HEK293 (cell line): ENCODE data around the gene ABCC2.

Source experiments
- CTCF ChIA-PET: fragments of 350-600 bp; formaldehyde crosslinking; extraction: SDS; loops from one replicate; lab custom pipeline; 2021; ENCODE audit warnings: antibody characterized with exemption; lab: Yijun Ruan, JAX
- POLR2A ChIA-PET: fragments of 300-600 bp; formaldehyde crosslinking; extraction: SDS; loops from one replicate; lab custom pipeline; 2020; ENCODE audit warnings: antibody characterized with exemption, inconsistent platforms; lab: Yijun Ruan, JAX
- H3K27ac ChIP-seq: fragments of 200-500 bp; sonication (Bioruptor generic); 2 replicates; pipeline ENCODE4 v1.5.1; 2014; ENCODE audit warnings: low read depth, low read length, control low read depth, inconsistent platforms; ENCODE audit errors: extremely low read depth
- H3K36me3 ChIP-seq, 2 experiments: fragments of 200-500 bp in 1 of 2; sonication (Bioruptor generic) in 1 of 2; 1 replicate in 1 of 2; 2 replicates in 1 of 2; pipeline ENCODE4 v1.5.1; 2014 to 2017; ENCODE audit warnings: inconsistent platforms in 2 of 2, low read length in 2 of 2; ENCODE audit not compliant: control insufficient read depth in 2 of 2, insufficient read depth in 1 of 2
- H3K4me1 ChIP-seq: fragments of 200-500 bp; sonication (Bioruptor generic); 2 replicates; pipeline ENCODE4 v1.5.1; 2014; ENCODE audit warnings: mild to moderate bottlenecking, low read length, inconsistent platforms; ENCODE audit not compliant: control insufficient read depth, insufficient read depth
- H3K4me3 ChIP-seq: 2 replicates; pipeline ENCODE4 v1.5.1; 2011; ENCODE audit warnings: low read depth, mild to moderate bottlenecking, control low read depth, low read length, moderate library complexity
- H3K9me3 ChIP-seq: fragments of 200-500 bp; sonication (Bioruptor generic); 2 replicates; pipeline ENCODE4 v1.5.1; 2014; ENCODE audit warnings: low read depth, low read length, inconsistent platforms; ENCODE audit not compliant: control insufficient read depth, insufficient read depth
- KLF1 ChIP-seq: fragments of 450-650 bp; formaldehyde crosslinking; IDR thresholded peaks from 2 replicates; pipeline ENCODE4 v1.5.1; 2016; ENCODE audit warnings: missing biosample characterization, missing genetic modification characterization
- MEIS1 ChIP-seq: sonication (generic); formaldehyde crosslinking; IDR thresholded peaks from 2 replicates; pipeline ENCODE4 v1.8.1; 2022; ENCODE audit warnings: missing genetic modification reagents, mild to moderate bottlenecking, borderline replicate concordance
- PRDM2 ChIP-seq: fragments of 450-650 bp; formaldehyde crosslinking; IDR thresholded peaks from 2 replicates; pipeline ENCODE4 v1.5.1; 2016; ENCODE audit warnings: missing biosample characterization, missing genetic modification characterization, borderline replicate concordance
- SALL2 ChIP-seq: fragments of 450-650 bp; formaldehyde crosslinking; IDR thresholded peaks from 2 replicates; pipeline ENCODE4 v1.5.0; 2017; ENCODE audit warnings: missing biosample characterization, mild to moderate bottlenecking, missing genetic modification characterization, borderline replicate concordance
- WT1 ChIP-seq: fragments of 450-650 bp; formaldehyde crosslinking; IDR thresholded peaks from 2 replicates; pipeline ENCODE4 v1.5.1; 2016; ENCODE audit warnings: missing biosample characterization, missing genetic modification characterization
- ZBTB8A ChIP-seq: fragments of 450-650 bp; formaldehyde crosslinking; IDR thresholded peaks from 2 replicates; pipeline ENCODE4 v1.5.1; 2016; ENCODE audit warnings: missing biosample characterization, missing genetic modification characterization
- ZNF223 ChIP-seq: fragments of 450-650 bp; formaldehyde crosslinking; IDR thresholded peaks from 2 replicates; pipeline ENCODE4 v1.5.1; 2016; ENCODE audit warnings: missing biosample characterization, missing genetic modification characterization
- ZNF280C ChIP-seq: fragments of 450-650 bp; formaldehyde crosslinking; IDR thresholded peaks from 2 replicates; pipeline ENCODE4 v1.5.1; 2016; ENCODE audit warnings: missing biosample characterization, missing genetic modification characterization
- ZNF350 ChIP-seq: fragments of 450-650 bp; formaldehyde crosslinking; IDR thresholded peaks from 2 replicates; pipeline ENCODE4 v1.5.0; 2017; ENCODE audit warnings: missing biosample characterization, mild to moderate bottlenecking, missing genetic modification characterization
- ZNF354C ChIP-seq: fragments of 450-650 bp; formaldehyde crosslinking; IDR thresholded peaks from 2 replicates; pipeline ENCODE4 v1.5.1; 2016; ENCODE audit warnings: missing biosample characterization, missing genetic modification characterization, low read depth, borderline replicate concordance
- ZNF362 ChIP-seq: fragments of 450-650 bp; formaldehyde crosslinking; IDR thresholded peaks from 2 replicates; pipeline ENCODE4 v1.5.1; 2016; ENCODE audit warnings: missing biosample characterization, missing genetic modification characterization
- ZNF510 ChIP-seq: fragments of 450-650 bp; formaldehyde crosslinking; IDR thresholded peaks from 2 replicates; pipeline ENCODE4 v1.5.1; 2018; ENCODE audit warnings: mild to moderate bottlenecking, missing genetic modification characterization, missing biosample characterization; ENCODE audit not compliant: insufficient replicate concordance
- ZNF529 ChIP-seq: fragments of 450-650 bp; formaldehyde crosslinking; IDR thresholded peaks from 2 replicates; pipeline ENCODE4 v1.5.1; 2017; ENCODE audit warnings: missing genetic modification characterization, missing biosample characterization; ENCODE audit not compliant: insufficient replicate concordance
- ZNF560 ChIP-seq: fragments of 450-650 bp; formaldehyde crosslinking; IDR thresholded peaks from 2 replicates; pipeline ENCODE4 v1.5.1; 2017; ENCODE audit warnings: missing biosample characterization, missing genetic modification characterization, borderline replicate concordance
- ZNF639 ChIP-seq: fragments of 450-650 bp; formaldehyde crosslinking; IDR thresholded peaks from 2 replicates; pipeline ENCODE4 v1.5.1; 2016; ENCODE audit warnings: missing biosample characterization, missing genetic modification characterization
- ZNF660 ChIP-seq: fragments of 450-650 bp; IDR thresholded peaks from 2 replicates; pipeline ENCODE4 v1.5.1; 2018; ENCODE audit warnings: missing biosample characterization, mild to moderate bottlenecking, missing genetic modification characterization
- ZNF670 ChIP-seq: fragments of 450-650 bp; formaldehyde crosslinking; IDR thresholded peaks from 2 replicates; pipeline ENCODE4 v1.5.1; 2016; ENCODE audit warnings: missing biosample characterization, missing genetic modification characterization, low read depth
- ZSCAN18 ChIP-seq: fragments of 450-650 bp; formaldehyde crosslinking; IDR thresholded peaks from 2 replicates; pipeline ENCODE4 v1.5.1; 2016; ENCODE audit warnings: missing biosample characterization, missing genetic modification characterization
- TF ChIP-seq, protein P1 (sequence below): fragments of 450-650 bp; formaldehyde crosslinking; IDR thresholded peaks from 2 replicates; pipeline ENCODE4 v1.5.1; 2016; ENCODE audit warnings: missing biosample characterization, missing genetic modification characterization

Gene ABCC2

GRCh38 chr10:99844433-99844955 lies 62.1 kb downstream of the ABCC2 start (continued):
- TF ChIP-seq, protein P1, sequence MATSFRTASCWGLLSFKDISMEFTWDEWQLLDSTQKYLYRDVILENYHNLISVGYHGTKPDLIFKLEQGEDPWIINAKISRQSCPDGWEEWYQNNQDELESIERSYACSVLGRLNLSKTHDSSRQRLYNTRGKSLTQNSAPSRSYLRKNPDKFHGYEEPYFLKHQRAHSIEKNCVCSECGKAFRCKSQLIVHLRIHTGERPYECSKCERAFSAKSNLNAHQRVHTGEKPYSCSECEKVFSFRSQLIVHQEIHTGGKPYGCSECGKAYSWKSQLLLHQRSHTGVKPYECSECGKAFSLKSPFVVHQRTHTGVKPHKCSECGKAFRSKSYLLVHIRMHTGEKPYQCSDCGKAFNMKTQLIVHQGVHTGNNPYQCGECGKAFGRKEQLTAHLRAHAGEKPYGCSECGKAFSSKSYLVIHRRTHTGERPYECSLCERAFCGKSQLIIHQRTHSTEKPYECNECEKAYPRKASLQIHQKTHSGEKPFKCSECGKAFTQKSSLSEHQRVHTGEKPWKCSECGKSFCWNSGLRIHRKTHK (tag by site-specific recombination): no peak
- no peak for TF ChIP-seq ZNF639
- TF ChIP-seq ZNF660 (tag by site-specific recombination): no peak

- POLR2A ChIA-PET: interaction anchor here (0.7 to 1.2 kb wide), 3 partner anchors 198 to 501 kb away, joined by 3 to 13 read pairs (median 3); partner anchors contain the start of gene SCD
- CTCF ChIA-PET: interaction anchor here (0.6 to 17.6 kb wide), 79 partner anchors 10 to 1033 kb away, joined by 3 to 264 read pairs (median 3); partner anchors contain the start of gene DNMBP
- no peak overlapping the region for H3K27ac ChIP-seq
- H3K4me1 ChIP-seq: no peaks in the 10 kb centered on the region
- H3K36me3 ChIP-seq: no peaks in the 10 kb centered on the region
- no peaks in the 10 kb centered on the region for H3K9me3 ChIP-seq
- no peak overlapping the region for H3K4me3 ChIP-seq
- TF ChIP-seq MEIS1 (CRISPR knock-in tag) (no peak), ZNF510 (no peak), ZNF350 (tag by site-specific recombination) (no peak), ZNF639 (peak; percentile 67), ZNF223 (tag by site-specific recombination) (no peak), ZNF362 (tag by site-specific recombination) (no peak), WT1 (no peak), ZSCAN18 (no peak), PRDM2 (no peak), ZNF670 (no peak), ZBTB8A (tag by site-specific recombination) (no peak), ZNF354C (no peak), SALL2 (tag by site-specific recombination) (no peak), ZNF280C (tag by site-specific recombination) (no peak), ZNF529 (tag by site-specific recombination) (no peak), KLF1 (no peak), ZNF560 (no peak)
These were observed 63.5 kb downstream of the ABCC2 start for GRCh38 chr10:99845837-99846382.
